OCI-M2 (cell line): ENCODE data around the gene TTF1.

Experiments used
- DNase-seq: peaks from one replicate; lab custom pipeline; 2025; ENCODE audit not compliant: unreplicated experiment; lab: John Stamatoyannopoulos, UW

TTF1 gene, protein sequence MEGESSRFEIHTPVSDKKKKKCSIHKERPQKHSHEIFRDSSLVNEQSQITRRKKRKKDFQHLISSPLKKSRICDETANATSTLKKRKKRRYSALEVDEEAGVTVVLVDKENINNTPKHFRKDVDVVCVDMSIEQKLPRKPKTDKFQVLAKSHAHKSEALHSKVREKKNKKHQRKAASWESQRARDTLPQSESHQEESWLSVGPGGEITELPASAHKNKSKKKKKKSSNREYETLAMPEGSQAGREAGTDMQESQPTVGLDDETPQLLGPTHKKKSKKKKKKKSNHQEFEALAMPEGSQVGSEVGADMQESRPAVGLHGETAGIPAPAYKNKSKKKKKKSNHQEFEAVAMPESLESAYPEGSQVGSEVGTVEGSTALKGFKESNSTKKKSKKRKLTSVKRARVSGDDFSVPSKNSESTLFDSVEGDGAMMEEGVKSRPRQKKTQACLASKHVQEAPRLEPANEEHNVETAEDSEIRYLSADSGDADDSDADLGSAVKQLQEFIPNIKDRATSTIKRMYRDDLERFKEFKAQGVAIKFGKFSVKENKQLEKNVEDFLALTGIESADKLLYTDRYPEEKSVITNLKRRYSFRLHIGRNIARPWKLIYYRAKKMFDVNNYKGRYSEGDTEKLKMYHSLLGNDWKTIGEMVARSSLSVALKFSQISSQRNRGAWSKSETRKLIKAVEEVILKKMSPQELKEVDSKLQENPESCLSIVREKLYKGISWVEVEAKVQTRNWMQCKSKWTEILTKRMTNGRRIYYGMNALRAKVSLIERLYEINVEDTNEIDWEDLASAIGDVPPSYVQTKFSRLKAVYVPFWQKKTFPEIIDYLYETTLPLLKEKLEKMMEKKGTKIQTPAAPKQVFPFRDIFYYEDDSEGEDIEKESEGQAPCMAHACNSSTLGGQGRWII

DNA sequence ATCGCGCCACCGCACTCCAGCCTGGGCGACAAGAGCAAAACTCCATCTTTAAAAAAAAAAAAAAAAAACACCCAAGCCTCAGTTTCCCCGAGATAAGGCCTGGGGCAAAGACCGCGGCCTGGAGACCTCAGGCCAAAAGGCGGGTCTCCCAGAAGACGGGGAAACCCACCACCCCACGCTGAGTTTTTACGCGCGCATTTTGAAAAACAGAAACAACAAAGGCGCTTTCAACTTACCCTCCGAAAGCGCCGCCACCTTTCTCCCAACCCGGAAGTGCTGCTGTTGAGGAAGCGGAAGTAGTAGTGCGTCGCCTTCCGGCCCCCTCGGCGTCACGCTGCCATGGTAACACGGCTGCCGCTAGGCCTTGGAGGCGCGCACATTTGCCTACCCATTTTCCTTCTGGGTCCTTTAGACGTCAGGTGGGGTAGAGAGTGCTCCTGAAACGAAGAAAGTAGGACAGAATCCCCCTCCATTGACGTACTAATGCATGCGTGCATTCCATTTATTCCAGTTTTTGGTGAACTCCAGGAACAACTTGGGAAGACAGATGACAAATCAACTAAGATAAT, at the start of gene TTF1:
Gene TTF1 (minus strand): TSS at position 287 of the 569 bp plus-strand sequence. CDS start 4,019 bp downstream, outside the sequence.
- peak; percentile 21 for DNase-seq

DNA sequence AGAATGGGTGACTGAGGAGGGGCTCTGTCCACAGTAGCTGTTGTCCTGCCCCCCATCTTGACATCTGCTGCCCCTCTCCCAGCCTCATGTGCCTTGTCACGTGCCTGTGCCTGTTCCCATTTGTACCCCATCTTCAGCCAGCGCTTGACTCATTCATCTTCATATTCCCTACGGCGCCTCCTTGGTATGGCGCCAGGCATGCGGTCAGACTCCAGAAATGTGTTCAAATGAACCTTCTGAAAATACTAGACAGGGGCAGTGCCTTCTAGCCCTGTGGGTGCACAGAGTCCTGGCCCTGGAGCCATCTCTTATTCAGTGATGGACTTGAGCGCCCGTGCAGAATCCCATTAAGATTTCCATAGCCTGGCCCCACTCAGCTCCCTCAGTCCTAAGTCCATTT, 49.6 kb upstream of the TTF1 start:
- DNase-seq: no peak

DNA sequence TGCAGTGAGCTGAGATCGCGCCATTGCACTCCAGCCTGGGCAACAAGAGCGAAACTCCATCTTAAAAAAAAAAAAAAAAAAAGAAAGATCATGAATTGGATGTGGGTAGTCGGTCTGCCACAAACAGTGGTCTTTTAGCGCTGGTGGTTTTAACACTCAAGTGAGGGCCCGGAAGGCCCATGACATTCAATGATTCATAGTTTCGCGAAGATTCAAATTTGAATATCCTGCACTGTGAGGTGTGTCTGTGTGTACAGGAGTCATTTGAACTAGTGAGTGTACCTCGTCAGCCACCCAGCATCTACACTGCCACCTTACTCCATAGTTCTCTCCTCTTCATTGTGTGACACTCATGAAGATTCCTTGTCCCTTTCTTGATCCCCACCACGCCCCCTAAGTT, 44.6 kb upstream of the TTF1 start:
- DNase-seq: no peak

DNA sequence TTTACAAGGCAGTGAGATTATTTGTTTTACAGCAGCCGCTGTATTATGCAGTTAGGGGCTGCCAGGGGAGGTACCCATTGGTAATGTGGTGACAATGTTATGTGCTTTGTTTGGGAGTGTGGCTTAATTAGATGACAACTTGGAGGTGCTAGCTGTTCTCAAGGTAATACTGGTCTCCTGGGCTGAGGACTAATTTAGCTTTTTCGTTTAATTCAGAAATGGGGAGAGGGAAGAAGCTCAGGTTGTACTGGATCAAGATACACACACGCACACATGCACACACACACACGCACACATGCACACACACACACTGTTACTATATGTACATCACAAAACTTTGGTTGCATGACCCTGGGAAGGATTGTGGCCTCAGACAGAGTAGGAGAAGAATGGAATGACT, 41.3 kb upstream of the TTF1 start:
- no peak for DNase-seq

DNA sequence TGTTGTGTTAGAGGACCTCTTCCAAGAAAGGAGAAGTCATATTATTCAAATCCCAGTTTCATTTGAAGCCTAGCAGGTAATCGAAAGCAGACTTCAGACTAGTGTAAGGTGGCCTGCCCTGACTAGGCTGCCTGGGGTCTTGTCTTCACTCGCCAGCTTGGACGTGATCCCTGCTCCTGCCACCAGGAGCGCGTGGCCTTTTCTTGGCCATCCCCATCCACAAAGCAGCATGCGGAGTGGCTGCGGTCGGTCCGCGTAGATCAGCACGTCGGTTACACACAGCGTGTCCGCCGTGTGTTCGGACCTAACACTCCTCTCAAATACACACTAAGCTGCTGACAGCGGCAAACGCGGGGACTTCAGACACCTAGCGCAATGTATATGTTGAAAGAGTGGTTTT, 40.7 kb upstream of the TTF1 start:
- DNase-seq: no peak

DNA sequence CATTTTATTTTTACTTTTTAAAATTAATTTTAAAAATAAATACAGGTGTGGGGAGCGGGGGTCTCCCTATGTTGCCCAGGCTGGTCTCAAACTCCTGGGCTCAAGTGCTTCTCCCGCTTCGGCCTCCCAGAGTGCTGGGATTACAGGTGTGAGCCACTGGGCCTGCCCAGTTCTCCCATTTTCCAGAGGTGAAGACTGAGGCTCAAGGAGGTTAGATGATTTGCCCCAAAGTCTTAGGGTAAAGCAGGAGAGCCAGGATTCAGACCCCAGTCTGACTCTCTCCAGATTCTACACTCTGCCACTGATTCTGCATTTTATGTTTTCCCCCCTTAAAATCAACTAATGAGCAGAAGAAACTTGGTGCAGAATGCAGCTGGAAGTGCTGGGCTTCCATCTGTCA, 40.2 kb upstream of the TTF1 start:
- DNase-seq: no peak

DNA sequence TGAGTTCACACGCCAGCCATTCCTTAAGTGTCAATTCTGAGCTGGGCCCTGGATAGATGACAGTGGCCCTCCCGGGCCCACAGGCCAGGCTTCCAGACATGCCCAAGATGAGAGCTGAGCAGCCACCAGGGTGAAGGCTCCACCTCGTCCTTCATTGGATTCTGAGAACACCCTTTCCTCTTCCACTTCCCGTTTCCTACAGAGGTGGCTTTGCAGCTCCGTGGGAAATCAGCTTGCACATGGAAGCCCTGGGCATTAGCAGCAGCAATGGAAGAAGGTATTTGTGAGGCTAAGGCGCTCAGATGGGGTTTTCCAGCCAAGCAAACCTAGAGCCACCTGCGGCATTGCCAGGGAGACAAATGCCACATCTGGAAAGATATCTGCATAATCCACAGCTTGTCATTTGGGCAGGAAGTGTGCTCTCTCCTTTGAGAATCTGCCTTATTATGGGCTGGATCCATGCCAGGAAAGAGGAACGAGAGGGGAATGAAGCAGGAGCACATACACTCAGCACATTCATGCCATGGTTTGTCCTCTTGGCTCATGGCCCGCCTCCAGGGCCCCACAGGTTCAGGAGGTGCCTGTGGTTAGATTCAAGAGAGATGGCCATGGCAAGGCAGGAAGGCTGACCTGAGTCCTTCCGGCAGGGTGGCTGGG, 37.4 kb upstream of the TTF1 start:
- DNase-seq: no peak

DNA sequence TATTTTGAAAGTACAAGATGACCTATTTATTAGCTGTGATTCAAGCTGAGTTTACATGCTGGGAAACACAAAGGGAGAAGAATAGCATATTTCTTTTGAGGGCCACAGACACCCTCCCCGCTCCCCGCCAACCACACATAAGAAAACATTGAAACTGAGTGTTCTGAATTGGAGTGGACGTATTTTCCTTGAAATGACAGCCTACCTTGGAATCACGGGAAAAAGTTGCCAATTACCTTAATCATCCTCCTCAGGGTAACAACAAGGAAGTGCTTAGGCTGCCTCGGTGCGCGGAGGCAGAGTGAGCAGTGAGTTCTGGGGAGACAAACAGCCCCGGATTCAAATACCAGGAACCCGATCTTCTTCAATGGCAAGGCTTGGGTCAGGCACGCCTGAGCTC, 34.8 kb upstream of the TTF1 start:
- DNase-seq: no peak

DNA sequence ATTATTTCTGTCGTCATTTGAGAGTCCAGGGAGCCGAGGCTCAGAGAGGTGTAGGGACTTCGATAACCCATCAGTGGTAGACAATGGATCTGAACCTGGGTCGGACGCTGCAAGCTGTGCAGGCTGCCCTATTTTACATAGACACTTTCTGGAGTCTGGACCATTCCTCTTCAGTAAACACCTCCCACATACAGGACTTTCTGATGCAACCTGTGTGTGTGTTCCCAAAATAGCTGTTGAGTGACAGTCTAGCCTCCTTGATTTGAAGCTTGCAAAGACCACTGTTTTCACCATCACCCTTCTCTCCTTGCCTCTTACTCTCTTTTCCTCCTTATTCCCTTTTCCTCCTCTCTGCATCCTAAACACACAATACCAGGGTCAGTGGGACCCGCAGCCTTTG, 34.1 kb upstream of the TTF1 start:
- no peak for DNase-seq

DNA sequence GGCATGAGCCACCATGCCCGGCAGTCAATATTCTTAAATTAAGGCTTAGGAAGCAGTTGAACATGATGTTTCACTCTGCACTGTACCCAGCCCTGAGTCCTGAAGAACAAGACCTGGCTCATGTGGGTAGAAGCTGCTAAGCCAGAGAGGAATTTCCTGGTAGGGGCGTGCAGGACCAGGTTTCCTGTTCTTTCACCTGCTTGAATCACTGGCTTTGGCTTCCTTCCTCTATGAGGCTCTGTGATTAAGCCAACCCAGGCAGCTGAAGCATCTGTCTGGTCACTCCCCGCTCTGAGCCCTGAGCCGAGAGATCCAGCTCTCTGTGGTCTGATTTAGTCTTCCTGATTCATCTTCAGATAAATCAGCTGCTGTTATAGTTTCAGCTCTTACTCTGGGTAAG, 32.5 kb upstream of the TTF1 start:
- DNase-seq: no peak

DNA sequence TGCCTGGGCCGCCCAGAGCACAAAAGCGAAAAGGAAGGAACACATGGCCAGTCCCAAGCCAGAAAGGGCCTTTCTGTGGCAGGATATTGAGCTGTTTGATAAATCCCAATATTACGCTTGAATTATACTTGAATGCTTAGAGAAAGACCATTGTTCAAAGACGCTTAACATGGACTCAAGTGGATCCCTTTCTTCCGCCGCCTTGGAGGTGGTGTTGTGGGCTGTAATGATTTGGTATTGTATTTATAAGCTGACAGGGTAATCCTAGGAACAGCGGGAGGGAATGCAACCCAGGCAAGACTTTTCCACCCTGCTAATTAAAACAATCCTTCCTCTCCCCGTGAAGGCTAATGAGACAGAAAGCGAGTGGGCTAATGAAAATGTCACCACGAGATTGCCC, 28.2 kb upstream of the TTF1 start:
- no peak for DNase-seq

DNA sequence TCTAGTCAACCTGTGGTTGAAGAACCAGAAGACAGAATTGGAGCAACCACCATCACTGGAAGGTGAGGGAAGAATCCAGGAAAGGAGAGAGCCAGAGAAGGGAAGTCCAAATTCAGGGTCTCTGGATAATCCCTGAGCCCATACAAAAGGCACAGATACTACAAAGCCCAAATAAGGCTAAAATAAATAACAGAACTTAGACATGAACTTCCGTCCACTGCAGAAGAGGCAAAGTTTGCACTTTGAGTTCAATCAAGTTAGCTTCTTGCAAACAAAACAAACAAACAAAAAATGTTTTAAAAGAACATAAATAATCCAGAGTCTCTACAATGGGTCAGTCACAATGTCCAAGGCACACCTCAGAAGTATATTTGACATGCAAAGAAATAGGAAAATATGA, 24.4 kb upstream of the TTF1 start:
- no peak for DNase-seq

DNA sequence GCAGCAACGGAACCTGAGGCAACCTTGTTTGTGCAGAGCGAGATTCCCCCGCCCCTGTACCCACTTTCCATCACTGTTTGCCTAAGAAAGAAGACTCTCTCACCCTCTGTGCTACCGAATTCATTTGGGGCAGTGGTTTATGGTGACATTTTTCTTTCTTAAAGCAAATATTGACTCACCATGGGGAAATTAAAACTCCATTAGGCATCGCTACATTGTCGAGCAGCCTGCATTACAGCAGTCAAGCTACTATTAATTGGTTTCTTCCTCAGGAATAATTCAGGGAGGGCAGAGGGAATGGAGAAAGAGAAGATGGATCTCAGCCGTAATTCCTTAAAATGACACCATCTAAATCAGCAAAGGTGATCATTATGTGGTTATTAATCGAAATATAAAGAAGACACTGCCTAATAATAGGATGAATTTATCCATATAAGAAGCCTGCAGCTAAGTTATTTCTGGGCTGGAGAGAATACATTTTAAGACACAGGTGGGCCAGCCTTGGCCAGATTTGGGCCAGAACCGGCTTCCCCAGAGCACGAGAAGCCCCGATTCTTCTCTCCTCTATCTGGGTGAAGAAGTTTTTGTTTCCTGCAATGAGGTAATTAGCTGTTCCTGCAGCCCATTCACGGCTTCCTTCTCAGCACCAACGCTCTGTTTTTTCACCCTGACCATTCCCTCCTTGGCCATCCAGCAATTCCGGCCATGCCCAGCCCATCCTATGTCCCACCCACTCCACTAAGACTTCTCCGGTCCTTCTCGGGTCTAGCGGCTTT, 20.2 kb upstream of the TTF1 start:
- DNase-seq: no peak

DNA sequence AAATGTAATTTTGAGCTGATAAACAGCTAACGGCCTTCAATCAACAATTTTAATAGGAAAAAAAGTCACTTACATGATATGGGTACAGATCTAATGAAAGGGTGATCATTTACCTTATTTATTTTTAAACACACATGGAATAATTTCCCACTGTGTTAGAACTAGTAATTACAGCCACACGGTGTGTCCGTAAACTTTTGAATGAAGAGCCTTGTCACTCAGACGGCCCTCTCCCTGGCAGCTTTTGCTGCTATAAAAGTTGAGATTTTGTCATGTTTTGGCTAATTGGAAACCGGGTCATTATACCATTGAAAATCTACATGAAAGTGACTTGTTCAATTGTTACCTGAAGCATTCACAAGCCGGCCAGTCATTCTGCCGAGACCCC, 19.0 kb upstream of the TTF1 start:
- no peak for DNase-seq

DNA sequence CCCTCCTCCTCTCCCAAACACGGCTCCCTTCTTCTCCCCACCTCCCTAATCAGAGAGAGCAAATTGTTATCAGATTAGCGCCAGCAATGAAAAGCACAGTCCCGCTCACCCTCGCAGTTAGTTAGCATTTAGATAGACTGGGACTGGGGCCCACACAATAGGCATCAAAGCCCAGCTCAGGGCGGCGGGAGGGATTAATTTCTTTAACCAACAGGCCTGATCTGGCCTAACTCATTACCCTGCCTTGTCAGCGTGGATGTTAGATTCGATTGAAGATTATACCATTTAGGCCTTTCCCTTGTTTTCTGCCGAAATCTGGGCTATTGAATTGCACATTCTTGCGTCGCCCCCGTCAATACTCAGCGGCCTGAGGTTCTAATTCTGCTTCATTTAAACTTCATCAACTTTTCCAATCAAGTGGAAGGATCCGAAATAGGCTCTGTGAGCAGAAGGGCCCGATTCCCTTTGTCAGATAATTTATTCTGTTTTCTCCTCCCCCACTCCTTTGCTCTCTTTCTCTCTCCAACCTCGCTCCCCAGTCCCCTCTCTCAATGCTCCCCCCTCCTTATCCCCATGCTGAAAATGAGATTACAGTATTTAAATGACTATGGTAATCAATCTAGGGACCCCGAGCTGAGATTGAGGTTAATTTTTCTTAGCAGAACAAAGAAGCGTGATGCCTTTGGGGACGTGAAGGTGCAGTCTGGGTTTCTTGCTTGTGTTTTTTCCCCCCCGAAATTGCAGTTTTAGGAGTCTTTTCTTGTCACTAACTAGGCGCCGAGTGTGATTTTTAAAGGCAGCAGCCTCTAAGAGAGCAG, 18.4 kb upstream of the TTF1 start:
- no peak for DNase-seq

DNA sequence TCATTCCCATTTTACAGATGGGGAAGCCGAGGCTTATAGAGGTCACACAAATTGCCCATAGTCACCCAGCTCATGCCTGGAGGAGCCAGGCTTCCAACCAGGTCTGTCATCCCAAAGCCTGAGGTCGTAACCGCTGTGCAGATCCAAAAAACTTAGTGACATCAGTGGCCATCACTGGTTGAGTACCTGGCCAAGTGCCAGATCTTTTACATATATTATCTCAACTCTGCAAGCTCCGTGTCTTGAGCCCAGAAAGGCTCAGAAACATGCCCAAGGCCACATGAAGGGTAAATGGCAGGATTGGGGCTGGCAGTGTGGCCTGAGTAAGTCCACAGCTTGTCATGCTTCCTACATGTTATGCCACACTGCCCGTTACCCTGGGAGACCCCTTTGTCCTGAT, 16.9 kb upstream of the TTF1 start:
- DNase-seq: no peak

DNA sequence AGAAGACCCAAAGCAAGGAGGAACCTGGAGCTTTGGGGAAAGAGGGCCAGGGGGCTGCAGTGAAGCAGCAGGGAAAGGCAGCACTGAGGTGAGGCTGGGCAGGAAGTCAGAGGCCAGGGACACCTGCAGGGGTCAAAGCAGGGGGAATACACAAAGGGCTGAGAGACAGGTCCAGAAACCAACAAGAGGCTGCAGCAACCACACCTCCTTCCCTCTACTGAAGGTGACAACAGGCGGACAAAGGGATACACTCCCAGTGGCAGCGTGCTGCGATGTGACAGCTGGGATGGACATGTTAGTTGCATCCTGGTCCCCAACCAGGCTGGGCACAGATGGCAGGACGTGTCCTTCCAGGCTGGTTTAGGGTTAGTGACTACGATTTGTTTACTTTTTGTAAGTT, 15.9 kb upstream of the TTF1 start:
- DNase-seq: no peak

DNA sequence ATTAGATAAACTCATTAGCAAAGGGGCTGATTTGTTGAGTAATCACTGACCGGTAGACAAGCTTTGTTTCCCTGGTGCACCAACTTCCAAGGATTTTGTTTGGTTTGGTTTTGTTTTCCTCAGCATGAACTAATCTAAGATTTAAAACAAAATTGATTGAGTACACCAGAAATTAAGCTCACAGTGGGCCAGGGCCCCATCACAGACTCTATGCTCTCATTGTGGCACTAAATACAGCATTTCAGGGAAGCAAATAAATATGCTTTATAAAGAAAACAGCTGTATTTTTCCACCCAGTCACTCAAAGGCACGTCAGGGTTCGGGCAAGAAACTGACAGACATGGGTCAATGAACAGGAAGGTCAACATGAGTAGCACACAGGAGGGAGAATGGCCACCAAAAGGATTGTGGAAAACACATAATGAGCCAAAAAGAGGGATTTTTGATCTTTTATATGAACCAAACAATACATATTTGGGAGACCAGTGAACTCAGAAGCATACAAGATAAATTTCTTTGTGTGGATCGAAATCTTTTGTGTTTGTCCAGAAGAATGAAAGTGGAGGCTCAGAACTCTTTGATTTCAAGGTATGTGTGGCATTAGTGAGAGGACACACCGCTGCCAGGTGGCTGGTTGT, 12.2 kb upstream of the TTF1 start:
- no peak for DNase-seq

DNA sequence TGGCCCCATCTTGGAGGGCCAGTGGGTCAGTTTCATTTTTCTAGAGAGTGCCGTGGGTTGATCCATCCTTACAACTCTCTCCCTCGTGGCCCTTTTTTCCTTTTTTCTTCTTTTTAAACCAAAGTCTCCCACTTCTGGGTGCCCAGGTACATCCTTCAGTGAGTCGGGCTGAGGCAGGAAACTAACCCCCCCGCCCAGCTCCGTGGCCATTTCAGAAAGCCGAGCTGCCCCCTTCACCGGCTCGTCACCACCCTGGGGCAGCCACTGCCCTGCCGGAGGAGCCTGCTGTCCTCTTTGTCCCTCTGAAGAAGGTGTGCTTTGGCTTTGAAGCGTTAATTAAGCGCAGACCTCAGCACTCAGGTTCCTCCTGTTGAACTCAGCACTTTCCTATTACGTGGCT, 8.5 kb upstream of the TTF1 start:
- no peak for DNase-seq
